BE2C (cell line): ENCODE measurements around the gene CAMTA1.

Experiments used
- DNase-seq: peaks from one replicate; pipeline ENCODE4 v3.0.0-alpha.2; 2020
- H3K27me3 ChIP-seq: fragments of 250-450 bp; sonication (Bioruptor Pico); 2 replicates; pipeline ENCODE4 v1.5.1; 2020; ENCODE audit warnings: mild to moderate bottlenecking
- H3K36me3 ChIP-seq: fragments of 250-450 bp; sonication (Bioruptor Pico); 2 replicates; pipeline ENCODE4 v1.5.1; 2020; ENCODE audit warnings: mild to moderate bottlenecking
- H3K4me1 ChIP-seq: fragments of 250-450 bp; sonication (Bioruptor Pico); 2 replicates; pipeline ENCODE4 v1.5.1; 2020
- H3K4me3 ChIP-seq: 2 replicates; pipeline ENCODE4 v1.5.1; 2011; ENCODE audit warnings: low read depth, low read length
- H3K9me3 ChIP-seq: fragments of 250-450 bp; sonication (Bioruptor Pico); 2 replicates; pipeline ENCODE4 v1.5.1; 2020
- TF ChIP-seq, protein P1 (sequence below): IDR thresholded peaks from 2 replicates; pipeline ENCODE4 v1.5.1; 2012; ENCODE audit warnings: mild to moderate bottlenecking, low read depth, low read length

Gene CAMTA1

DNA sequence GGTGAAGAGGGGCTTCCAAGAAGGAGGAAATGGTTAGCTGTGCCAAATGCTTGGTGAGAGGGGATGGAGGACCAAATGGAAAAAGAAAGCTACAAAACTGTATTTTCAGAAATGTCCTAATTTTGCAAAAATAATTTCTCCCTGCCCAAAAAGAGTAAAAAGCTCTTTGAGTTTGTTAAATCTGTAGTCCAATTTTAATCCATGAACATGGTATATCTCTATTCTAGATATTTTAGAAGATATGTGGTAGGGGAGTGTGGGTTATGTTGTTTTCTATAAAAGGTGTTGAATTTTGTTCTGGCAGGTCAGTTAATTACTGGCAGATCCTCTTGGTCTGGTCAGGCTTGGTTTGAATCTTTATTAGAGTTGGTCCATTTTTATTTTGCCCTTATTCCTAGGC, 511.7 kb downstream of the CAMTA1 start:
- TF ChIP-seq, protein P1, sequence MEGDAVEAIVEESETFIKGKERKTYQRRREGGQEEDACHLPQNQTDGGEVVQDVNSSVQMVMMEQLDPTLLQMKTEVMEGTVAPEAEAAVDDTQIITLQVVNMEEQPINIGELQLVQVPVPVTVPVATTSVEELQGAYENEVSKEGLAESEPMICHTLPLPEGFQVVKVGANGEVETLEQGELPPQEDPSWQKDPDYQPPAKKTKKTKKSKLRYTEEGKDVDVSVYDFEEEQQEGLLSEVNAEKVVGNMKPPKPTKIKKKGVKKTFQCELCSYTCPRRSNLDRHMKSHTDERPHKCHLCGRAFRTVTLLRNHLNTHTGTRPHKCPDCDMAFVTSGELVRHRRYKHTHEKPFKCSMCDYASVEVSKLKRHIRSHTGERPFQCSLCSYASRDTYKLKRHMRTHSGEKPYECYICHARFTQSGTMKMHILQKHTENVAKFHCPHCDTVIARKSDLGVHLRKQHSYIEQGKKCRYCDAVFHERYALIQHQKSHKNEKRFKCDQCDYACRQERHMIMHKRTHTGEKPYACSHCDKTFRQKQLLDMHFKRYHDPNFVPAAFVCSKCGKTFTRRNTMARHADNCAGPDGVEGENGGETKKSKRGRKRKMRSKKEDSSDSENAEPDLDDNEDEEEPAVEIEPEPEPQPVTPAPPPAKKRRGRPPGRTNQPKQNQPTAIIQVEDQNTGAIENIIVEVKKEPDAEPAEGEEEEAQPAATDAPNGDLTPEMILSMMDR, result no peak
- no peaks in the 10 kb centered on the region for H3K36me3 ChIP-seq
- no peaks in the 10 kb centered on the region for H3K9me3 ChIP-seq
- H3K4me1 ChIP-seq, result peaks cover 15% of the 10 kb centered on the region
- DNase-seq, result no peak
- no peaks in the 10 kb centered on the region for H3K27me3 ChIP-seq
- H3K4me3 ChIP-seq, result no peak overlapping the region

DNA sequence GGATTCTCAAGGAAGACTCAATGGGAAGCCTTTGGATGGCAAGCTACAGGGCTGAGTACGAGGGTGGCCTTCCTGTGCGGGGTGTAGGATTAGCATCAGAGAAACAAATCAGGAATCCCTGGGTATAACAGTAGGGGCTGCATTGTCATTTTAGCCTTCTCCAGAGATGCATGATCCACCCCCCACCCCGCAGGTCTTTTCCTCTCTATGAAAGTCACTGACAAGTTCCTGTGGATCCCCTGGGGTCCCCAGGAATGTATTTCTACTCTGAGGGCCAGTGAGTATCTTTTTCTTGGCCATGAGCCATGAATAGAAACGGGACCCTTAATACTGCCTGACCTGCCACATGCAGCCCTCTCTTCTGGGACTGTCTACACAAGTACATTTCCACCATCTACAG, 512.9 kb downstream of the CAMTA1 start:
- Histone ChIP-seq H3K36me3 (no peaks in the 10 kb centered on the region), H3K4me1 (peaks cover 13% of the 10 kb centered on the region), H3K4me3 (no peak overlapping the region), H3K9me3 (no peaks in the 10 kb centered on the region), H3K27me3 (no peaks in the 10 kb centered on the region)
- TF ChIP-seq, protein P1, result no peak
- DNase-seq, result no peak

DNA sequence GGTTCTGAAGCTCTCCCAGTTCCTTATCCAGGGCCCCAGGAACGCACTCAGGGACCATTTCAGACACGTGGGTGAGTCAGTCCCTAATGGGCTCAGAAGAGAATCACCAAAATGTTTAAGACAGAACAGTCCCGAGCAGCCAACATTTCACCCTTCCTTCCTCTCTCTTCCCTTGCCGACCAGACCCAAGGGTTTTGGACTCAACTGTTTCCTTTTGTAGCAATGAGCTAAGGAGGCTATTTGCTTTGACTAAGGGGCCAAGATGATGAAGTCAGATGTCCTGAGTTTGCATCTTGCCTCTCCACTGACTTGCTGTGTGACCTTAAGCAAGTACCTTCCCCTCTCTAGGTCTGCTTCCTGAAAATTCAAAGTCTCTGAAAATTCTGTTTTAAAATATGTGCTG, 513.5 kb downstream of the CAMTA1 start:
- H3K4me3 ChIP-seq, result no peak overlapping the region
- TF ChIP-seq, protein P1, result no peak
- no peak for DNase-seq
- no peaks in the 10 kb centered on the region for H3K36me3 ChIP-seq
- H3K4me1 ChIP-seq, result peaks cover 7% of the 10 kb centered on the region
- no peaks in the 10 kb centered on the region for H3K9me3 ChIP-seq
- no peaks in the 10 kb centered on the region for H3K27me3 ChIP-seq

DNA sequence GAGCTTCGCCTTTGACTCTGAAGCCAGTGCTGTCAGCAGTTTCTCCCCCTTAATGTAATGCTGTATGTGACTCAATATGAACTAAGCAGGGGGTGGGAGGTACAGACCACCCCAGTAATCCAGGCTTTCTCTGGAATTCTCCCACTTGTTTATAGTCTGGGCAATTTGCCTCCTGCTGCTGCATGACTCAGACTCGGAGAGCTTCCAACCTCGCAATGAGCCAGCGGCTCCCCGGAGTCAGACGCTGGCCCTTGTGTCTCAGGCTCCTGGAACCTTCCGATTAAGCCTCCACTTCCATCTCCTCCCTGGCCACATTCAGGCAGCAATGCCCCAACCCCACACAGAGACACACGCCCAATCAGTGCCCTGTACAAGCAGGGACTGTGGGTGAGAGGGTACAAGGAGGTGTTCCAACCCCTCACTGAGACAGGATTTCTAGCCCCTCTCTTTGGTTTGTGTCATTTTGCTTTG, 514.1 kb downstream of the CAMTA1 start:
- no peaks in the 10 kb centered on the region for H3K9me3 ChIP-seq
- no peaks in the 10 kb centered on the region for H3K36me3 ChIP-seq
- H3K4me1 ChIP-seq, result peaks cover under 1% of the 10 kb centered on the region
- no peaks in the 10 kb centered on the region for H3K27me3 ChIP-seq
- DNase-seq, result peak; percentile 28
- H3K4me3 ChIP-seq, result no peak overlapping the region
- TF ChIP-seq, protein P1, result no peak

DNA sequence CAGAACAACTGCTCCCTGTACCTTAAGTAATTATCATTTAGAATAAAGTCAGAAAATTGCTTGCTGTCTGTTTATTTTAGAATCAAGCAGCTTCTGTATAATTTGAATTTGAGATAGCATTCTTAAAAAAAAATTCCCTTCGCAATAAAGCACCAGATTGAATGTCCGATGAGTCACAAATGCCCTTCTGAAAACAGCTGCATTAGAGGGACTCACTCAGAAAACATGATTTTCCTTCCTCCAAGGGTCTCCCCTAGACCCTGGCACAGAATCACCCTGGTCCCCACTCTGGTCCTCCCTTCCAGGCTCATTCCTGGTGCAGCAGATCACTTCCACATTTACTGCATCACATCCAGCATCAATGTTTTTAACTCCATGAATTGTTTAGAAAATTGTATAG, 514.7 kb downstream of the CAMTA1 start:
- TF ChIP-seq, protein P1, result no peak
- H3K4me3 ChIP-seq, result no peak overlapping the region
- H3K27me3 ChIP-seq, result no peaks in the 10 kb centered on the region
- H3K9me3 ChIP-seq, result no peaks in the 10 kb centered on the region
- no peaks in the 10 kb centered on the region; the same call in 1 of the 2 replicates for H3K4me1 ChIP-seq
- no peak for DNase-seq
- H3K36me3 ChIP-seq, result no peaks in the 10 kb centered on the region

DNA sequence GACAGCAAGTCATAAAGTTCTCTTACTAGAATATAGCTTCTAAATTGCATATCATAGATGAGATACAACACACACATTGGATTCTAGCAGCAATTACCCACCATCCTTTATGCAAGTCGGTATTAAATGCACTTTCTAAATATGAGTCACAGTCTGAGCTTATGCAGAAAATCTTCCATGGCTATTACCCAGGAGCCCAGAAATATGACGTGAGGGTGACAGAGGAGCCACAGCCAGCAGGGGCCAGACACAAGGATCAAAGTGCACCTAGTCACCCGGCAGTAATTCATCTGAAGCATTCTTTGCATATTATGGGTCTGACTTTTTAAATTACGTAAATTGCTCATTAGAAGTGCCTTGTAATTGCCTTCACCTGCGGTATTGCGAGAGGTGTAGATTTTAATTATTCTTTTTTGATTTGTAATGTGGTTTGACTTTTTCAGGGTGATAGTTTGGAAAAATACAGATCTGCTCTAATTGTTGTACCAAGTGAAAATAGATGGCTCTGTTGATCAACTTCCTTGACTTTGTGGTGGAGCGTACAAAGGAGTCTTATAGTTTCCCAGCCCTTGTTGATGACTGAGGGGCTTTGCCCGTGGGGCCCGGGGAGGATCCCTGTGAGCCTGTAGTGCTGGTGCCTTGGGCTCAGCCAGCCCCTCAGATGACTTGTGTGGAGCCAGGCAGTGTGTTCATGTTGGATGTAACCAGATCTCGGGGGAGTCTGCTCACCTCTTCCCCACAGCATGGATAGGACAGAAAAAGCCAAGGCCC, 515.8 kb downstream of the CAMTA1 start:
- no peak overlapping the region for H3K4me3 ChIP-seq

More for the DNA sequence above, 515.8 kb downstream of the CAMTA1 start:
- Histone ChIP-seq H3K4me1 (no peaks in the 10 kb centered on the region; the same call in 1 of the 2 replicates), H3K9me3 (no peaks in the 10 kb centered on the region), H3K27me3 (no peaks in the 10 kb centered on the region), H3K36me3 (no peaks in the 10 kb centered on the region)
- TF ChIP-seq, protein P1, result no peak
- no peak for DNase-seq
